ENCODE data around the gene TEK. TPM values are rescaled to one million over a fixed set of nuclear protein-coding genes. Genes with fewer than 3 reads are reported as not detected.

TEK gene
- total RNA-seq, 2 donors from 2014 or later: 4.6 to 4.9 TPM

- intact Hi-C loops (cut with DNase I): no loop called here
Measured at GRCh38 chr9:27209034-27209433, 100.0 kb downstream of the TEK start.

GRCh38 chr9:27210588-27210987 is 101.6 kb downstream of the TEK start:
- intact Hi-C loops (cut with DNase I): no loop called here
- Histone ChIP-seq H3K4me3 (no peak overlapping the region), H3K36me3 (replicated peaks in 1 of 2; ENCODE audit: insufficient read depth in 1 of 2, low read depth in 2 of 2) (no peaks in the 10 kb centered on the region), H3K27me3 (no peaks in the 10 kb centered on the region), H3K4me1 (no peaks in the 10 kb centered on the region), H3K9me3 (no peaks in the 10 kb centered on the region), H3K27ac (no peak overlapping the region)
- WGBS, 2 donors: 89 to 92% methylated on average over 7 of the region's 7 CpGs
- TF ChIP-seq CTCF (IDR thresholded peaks at IDR 0.05) (no peak), POLR2A (IDR thresholded peaks at IDR 0.05) (no peak)
- DNase-seq (no peak), ATAC-seq (no peak)

More at GRCh38 chr9:27209034-27209433, 100.0 kb downstream of the TEK start:
- Histone ChIP-seq H3K27ac (no peak overlapping the region), H3K4me3 (no peak overlapping the region), H3K27me3 (no peaks in the 10 kb centered on the region), H3K9me3 (no peaks in the 10 kb centered on the region), H3K4me1 (no peaks in the 10 kb centered on the region), H3K36me3 (replicated peaks in 1 of 2; ENCODE audit: insufficient read depth in 1 of 2, low read depth in 2 of 2) (no peaks in the 10 kb centered on the region)
- ATAC-seq (no peak), DNase-seq (no peak)
- TF ChIP-seq CTCF (IDR thresholded peaks at IDR 0.05) (no peak), POLR2A (IDR thresholded peaks at IDR 0.05) (no peak)
- 55 to 63% methylated on average over 3 of the region's 3 CpGs for WGBS, 2 donors

GRCh38 chr9:27212191-27212590 is 103.2 kb downstream of the TEK start:
- H3K4me3 ChIP-seq: no peak overlapping the region
- TF ChIP-seq POLR2A (IDR thresholded peaks at IDR 0.05): no peak
- TF ChIP-seq CTCF (IDR thresholded peaks at IDR 0.05): no peak
- WGBS, 2 donors: 58 to 66% methylated on average over 4 of the region's 4 CpGs
- H3K27ac ChIP-seq: no peak overlapping the region
- no peaks in the 10 kb centered on the region for H3K27me3 ChIP-seq
- intact Hi-C loops (cut with DNase I): no loop called here
- ATAC-seq: no peak
- H3K9me3 ChIP-seq: no peaks in the 10 kb centered on the region
- no peaks in the 10 kb centered on the region for H3K4me1 ChIP-seq
- no peak for DNase-seq
- no peaks in the 10 kb centered on the region for H3K36me3 ChIP-seq (replicated peaks in 1 of 2; ENCODE audit: insufficient read depth in 1 of 2, low read depth in 2 of 2)

GRCh38 chr9:27212621-27213020 is 103.6 kb downstream of the TEK start:
- intact Hi-C loops (cut with DNase I): no loop called here
- WGBS, 2 donors: 91% methylated on average over 14 of the region's 14 CpGs
- H3K27me3 ChIP-seq: no peaks in the 10 kb centered on the region

More at GRCh38 chr9:27212621-27213020, 103.6 kb downstream of the TEK start:
- Histone ChIP-seq H3K9me3 (no peaks in the 10 kb centered on the region), H3K4me1 (no peaks in the 10 kb centered on the region), H3K27ac (no peak overlapping the region), H3K36me3 (replicated peaks in 1 of 2; ENCODE audit: insufficient read depth in 1 of 2, low read depth in 2 of 2) (no peaks in the 10 kb centered on the region), H3K4me3 (no peak overlapping the region)
- ATAC-seq: no peak
- no peak for DNase-seq
- TF ChIP-seq CTCF (IDR thresholded peaks at IDR 0.05): no peak
- no peak for TF ChIP-seq POLR2A (IDR thresholded peaks at IDR 0.05)
